SU-DHL-6 (cell line): ENCODE measurements around the gene FBN2.

Experiments
- EZH2phosphoT487 ChIP-seq: fragments of 200-600 bp; sonication (generic), shearing (Covaris generic); conservative IDR thresholded peaks from 2 replicates; pipeline ENCODE4 v1.6.1; 2018; ENCODE audit warnings: mild to moderate bottlenecking, antibody characterized with exemption, low read length, moderate library complexity, mixed read lengths
- TF ChIP-seq, protein P1 (sequence below): fragments of 200-600 bp; sonication (generic); IDR thresholded peaks from one replicate; pipeline ENCODE4 v1.5.1; 2017; ENCODE audit warnings: antibody characterized with exemption, mild to moderate bottlenecking, low read length, moderate library complexity; ENCODE audit not compliant: insufficient read depth, poor library complexity, severe bottlenecking

GRCh38 chr5:128549496-128549895 is 11.5 kb upstream of the FBN2 start:
- TF ChIP-seq, protein P1, sequence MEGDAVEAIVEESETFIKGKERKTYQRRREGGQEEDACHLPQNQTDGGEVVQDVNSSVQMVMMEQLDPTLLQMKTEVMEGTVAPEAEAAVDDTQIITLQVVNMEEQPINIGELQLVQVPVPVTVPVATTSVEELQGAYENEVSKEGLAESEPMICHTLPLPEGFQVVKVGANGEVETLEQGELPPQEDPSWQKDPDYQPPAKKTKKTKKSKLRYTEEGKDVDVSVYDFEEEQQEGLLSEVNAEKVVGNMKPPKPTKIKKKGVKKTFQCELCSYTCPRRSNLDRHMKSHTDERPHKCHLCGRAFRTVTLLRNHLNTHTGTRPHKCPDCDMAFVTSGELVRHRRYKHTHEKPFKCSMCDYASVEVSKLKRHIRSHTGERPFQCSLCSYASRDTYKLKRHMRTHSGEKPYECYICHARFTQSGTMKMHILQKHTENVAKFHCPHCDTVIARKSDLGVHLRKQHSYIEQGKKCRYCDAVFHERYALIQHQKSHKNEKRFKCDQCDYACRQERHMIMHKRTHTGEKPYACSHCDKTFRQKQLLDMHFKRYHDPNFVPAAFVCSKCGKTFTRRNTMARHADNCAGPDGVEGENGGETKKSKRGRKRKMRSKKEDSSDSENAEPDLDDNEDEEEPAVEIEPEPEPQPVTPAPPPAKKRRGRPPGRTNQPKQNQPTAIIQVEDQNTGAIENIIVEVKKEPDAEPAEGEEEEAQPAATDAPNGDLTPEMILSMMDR = no peak
- TF ChIP-seq EZH2phosphoT487 = no peak
